ENCODE results near the gene HPGDS.
"Not testable (repeated sequence)": the region's sequence is repeated elsewhere in the genome, so short reads cannot be mapped to it uniquely, and the experiment has no call there.

HPGDS gene

DNA sequence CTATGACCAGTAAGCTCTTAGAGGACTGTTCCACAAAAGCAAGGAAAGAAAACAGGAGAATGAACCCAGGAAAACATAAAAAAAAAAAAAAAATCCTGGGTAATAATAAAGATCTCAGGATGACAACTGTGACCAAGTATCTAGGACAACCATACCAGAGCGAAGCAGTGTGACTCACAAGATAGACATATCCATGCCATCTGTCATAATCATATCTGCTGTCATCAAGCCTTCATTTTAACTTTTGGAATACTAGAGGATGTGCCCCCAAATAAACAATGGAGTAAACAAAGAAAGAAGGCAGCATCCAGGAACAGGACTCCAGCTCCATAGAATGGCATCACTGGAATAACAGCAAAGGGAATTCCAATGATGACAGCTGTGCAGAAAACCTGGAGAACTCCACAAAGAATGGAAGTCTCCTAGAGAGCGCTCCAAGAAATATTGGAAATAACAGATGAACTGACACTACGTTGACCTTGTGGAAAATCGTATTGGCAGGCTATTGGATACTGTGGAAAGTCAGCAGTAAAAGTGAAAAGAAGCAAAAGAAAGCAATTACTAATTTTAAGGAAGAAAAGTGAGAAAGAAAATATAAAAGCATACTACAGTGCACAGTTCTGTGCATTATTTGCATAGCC lies 35.3 kb downstream of the HPGDS start:
- no peak for DNase-seq

DNA sequence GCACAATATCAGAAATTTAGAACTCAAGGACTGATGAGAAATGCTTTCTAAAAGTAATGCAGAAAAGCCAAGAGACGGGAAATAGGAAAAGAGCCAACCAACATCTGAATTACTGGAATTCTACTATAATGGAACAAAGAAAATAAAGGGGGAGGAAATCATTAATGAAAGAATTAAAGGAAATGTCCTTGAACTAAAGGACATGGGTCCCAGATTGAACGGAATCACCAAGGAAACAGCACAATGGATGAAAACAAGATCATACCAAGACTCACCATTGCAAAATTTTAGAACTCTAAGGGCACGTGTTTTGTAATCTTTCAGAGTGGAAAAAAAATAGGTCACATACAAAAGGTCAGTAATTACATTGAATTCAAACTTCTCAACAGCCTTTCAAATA lies 35.9 kb downstream of the HPGDS start:
- DNase-seq, result no peak

- DNase-seq, result no peak
These were observed 37.0 kb downstream of the HPGDS start for GRCh38 chr4:94305466-94306225.

DNA sequence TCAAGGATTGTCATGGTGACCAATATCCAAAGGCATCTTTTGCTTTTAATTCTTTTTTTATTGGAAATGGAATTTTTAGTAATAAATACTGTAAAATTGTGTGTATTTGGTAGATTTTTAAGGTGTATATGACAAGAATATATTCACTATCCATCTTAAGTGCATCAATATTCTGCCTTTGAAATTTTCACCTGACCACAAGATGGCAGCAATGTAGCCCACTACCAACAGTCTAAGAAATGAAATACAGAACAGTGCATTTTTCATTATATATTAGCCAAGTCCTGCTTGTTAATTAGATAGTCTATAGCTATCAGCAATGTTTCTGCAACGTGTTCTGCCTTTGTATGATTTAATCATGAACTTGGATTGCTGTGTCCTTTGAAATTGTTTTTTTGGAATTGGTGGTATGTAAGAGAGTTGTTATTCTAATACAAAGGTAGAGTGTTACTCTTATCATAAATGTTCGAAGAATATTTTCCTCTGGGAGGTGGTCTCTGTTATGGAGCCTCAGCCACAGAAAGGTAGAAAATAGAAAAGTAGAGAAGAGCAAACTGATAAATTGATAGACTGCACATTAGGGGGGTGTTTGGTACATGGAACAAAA lies 38.2 kb downstream of the HPGDS start:
- DNase-seq, result no peak

DNA sequence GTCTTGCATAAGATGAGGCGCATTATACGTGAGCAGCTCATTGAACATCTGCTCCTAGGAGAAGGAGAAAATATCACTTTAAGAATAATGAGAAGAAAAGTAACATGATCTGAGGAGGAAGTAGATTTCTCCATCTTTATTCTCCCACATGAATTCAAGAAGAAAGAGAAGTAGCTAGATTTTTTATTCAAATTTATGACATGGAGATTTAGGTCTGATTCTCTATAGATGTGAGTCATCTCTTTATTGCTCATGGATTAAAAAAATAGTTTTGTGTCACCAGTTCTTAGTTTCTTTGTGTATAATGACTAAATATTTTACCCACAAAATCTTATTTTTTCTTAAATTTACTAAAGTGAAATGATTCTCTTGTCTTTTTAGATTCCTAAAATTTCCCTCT lies 40.4 kb downstream of the HPGDS start:
- no peak for DNase-seq

DNA sequence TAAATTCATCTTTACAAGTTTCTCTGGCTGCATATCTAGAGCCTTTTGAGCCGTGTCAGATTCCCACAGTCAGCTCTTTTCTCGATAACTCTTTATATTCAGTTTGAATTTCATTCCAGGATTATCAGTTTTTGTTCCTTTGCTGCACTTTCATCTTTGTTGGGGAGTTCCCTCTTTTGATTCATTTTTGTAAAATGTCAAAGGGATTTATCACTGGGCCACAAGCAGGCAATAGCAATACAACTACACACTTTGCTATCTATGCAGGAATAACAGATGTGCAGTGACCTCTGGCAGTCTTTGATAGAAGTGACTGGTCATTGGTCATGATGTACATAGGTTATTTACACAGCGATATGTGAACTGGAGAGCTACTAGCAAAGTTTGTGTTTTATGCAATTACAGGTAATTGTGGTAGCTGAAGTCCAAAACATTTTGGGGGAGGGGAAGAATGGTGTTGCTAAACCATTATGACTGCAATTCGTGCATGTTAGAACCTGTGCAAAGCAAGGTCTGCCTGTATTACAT lies 43.8 kb downstream of the HPGDS start:
- no peak for DNase-seq

DNA sequence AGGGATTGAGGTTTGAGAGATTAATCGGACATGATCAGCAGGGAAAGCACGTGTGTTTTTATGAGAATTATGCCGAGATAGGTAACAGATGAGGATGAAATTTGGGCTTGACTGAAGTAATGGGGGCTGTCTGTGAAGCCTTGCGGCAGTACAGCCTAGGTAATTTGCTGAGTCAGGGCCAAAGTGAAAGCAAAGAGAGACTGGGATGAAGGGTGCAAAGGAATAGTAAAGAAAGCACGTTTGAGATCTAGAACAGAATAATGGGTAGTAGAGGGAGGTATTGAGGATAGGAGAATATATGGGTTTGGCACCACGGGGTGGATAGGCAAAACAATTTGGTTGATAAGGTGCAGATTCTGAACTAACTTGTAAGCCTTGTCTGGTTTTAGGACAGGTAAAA lies 47.2 kb downstream of the HPGDS start:
- DNase-seq, result not testable (repeated sequence)

DNA sequence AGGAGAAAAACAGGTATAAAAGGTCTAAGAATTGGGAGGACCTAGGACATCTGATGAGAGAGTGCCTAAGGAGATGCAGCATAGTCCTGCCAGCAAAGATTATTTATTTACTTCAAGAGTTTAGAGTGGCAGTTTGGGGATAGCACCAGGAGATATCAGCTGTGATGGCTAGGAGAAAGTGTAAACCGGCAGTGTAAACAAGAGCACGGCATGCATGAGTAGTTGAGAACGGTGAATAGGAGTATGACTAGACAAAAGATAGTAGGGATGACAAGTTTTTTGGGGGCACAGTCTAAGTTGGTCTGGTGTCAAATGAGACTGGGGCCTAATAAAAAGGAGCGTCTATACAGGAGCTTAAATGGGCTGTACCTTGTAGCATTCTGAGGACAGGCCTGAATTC lies 48.7 kb downstream of the HPGDS start:
- not testable (repeated sequence) for DNase-seq

- no peak for DNase-seq
These were observed 52.4 kb downstream of the HPGDS start for GRCh38 chr4:94290245-94290644.

GRCh38 chr4:94285666-94286065 lies 57.0 kb downstream of the HPGDS start:
- no peak for DNase-seq

GRCh38 chr4:94284889-94285288 lies 57.7 kb downstream of the HPGDS start:
- DNase-seq, result no peak

DNA sequence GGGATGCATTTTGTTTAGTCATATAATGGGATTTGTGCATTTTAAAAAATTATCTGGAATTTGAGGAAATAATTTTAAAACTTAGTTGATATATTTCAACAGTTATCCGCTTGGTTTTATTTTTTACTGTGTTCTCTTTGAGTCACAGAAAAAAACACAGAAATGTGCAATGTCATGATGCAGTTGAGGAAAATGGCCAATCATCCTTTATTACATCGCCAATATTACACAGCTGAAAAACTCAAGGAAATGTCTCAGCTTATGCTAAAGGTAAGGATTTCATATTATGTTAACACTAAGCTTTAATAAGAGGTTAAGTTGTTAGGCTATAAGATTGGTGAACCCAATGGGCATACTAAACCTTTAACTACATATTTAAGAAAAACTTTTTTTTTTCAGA lies 63.9 kb downstream of the HPGDS start:
- no peak for DNase-seq

DNA sequence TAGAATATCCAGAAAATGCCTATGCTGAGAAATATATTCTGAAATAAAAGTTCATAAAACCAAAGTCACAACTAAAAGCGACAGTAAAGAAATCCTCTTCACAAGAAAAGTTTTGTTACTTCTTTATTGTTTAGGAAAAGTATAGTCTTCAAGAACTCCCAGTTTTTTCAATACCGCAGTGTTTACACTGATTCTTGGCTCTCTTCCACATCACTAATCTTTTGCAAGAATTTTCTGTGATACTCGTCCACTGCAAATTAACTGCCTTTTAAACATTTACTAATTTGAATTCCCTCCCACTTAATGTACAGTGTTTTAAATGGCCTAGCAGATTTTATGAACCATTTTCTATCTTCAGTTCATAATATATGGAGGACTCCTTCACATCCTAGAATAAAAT lies 65.1 kb downstream of the HPGDS start:
- no peak for DNase-seq

- DNase-seq, result no peak
These were observed 66.4 kb downstream of the HPGDS start for GRCh38 chr4:94276204-94276603.

GRCh38 chr4:94274912-94275311 lies 67.7 kb downstream of the HPGDS start:
- DNase-seq, result no peak

- no peak for DNase-seq
These were observed 71.4 kb downstream of the HPGDS start for GRCh38 chr4:94271248-94271647.

DNA sequence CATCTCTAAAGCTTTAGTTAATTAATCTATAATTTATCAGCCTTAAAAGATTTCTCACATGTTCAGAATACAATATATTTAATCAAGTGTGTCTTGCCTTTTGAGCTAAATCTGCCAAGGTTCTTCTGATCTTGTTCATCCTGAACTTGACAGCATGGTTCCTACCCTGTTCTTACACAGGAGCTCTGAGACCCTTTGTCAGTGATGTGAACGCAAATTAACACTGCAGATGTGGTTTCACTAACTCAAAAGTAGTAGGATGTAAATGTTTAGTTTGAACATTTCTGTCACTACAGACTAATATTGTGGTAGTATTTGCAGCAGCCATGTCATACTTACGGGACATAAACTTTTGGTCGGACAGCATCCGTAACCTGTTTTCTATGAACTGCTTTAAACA lies 75.6 kb downstream of the HPGDS start:
- no peak for DNase-seq

DNA sequence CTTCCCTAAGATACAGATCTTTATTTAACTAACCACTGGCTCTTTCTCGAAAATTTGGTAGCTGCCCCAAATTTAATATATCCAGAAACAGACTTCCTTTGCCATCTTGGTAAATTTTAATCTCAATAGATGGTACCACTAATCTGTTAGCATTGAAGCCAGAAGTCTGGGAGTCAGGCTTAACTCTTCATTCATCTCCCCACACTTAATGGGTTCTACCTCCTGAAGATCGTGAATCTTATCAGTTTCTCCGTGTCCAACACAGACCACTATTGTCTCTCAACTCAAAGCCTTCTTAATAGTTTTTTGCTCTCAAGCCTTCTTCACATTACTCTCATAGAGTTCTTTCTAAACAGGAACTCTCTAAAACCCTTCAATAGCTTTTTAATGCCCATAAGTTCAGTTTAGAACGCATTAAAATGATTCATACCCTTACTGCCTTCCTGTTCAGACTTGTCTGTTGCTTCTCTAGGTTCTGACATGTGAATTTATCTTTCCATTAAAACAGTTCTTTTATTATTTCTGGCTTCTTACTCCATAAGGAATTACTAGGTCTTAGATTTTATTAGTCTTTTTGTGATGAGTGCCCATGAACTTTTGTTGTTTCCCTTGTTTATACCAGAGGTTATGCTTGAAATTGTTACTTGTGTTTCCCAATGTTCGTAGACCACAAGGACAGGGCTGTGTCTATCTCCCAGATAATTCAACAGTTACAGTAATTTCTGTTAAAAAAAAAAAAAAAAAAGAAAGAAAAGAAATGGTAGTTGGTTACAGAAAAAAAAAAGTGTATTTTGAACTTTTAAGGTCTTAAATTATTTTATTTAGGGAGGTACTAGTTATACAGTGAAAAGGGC lies 80.2 kb downstream of the HPGDS start:
- DNase-seq, result no peak

GRCh38 chr4:94256828-94257227 lies 85.8 kb downstream of the HPGDS start:
- no peak for DNase-seq

DNA sequence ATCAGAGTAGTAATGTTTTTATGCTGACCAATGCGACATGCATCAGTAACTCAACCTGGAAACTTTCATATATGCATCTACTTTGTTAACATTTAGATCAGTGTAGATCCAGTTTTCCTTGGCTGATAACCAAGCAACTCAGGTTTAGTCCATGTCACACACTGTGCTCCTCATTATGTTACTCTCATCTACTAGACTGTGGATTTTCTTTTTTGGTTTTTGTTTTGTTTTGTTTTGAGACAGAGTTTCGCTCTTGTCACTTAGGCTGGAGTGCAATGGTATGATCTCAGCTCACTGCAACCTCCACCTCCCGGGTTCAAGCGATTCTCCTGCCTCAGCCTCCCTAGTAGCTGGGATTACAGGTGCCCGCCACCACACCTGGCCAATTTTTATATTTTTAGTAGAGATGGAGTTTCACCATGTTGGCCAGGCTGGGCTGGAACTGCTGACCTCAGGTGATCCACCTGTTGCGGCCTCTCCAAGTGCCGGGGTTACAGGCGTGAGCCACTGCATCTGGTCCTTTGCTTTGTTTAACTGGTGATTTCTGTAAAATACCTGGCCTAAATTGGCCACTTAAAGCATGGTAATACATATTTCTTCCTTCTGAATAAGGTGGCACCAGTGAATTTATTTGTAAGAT lies 86.4 kb downstream of the HPGDS start:
- no peak for DNase-seq

GRCh38 chr4:94253036-94253435 lies 89.6 kb downstream of the HPGDS start:
- no peak for DNase-seq

GRCh38 chr4:94251094-94251493 lies 91.5 kb downstream of the HPGDS start:
- DNase-seq, result no peak

Data from activated naive CD4-positive, alpha-beta T cell treated with anti-CD3 and anti-CD28 coated beads, Interleukin-2, amount 50 U/mL, for 16 hours (primary cell).